ENCODE results near the gene BBS9.

BBS9 gene

GRCh38 chr7:33392148-33392547 lies 262.8 kb downstream of the BBS9 start:
- DNase-seq = peak; percentile 100

- no peak for DNase-seq
Observed at GRCh38 chr7:33393770-33394169, 264.4 kb downstream of the BBS9 start.

GRCh38 chr7:33395340-33395739 lies 266.0 kb downstream of the BBS9 start:
- DNase-seq = peak; percentile 80

DNA sequence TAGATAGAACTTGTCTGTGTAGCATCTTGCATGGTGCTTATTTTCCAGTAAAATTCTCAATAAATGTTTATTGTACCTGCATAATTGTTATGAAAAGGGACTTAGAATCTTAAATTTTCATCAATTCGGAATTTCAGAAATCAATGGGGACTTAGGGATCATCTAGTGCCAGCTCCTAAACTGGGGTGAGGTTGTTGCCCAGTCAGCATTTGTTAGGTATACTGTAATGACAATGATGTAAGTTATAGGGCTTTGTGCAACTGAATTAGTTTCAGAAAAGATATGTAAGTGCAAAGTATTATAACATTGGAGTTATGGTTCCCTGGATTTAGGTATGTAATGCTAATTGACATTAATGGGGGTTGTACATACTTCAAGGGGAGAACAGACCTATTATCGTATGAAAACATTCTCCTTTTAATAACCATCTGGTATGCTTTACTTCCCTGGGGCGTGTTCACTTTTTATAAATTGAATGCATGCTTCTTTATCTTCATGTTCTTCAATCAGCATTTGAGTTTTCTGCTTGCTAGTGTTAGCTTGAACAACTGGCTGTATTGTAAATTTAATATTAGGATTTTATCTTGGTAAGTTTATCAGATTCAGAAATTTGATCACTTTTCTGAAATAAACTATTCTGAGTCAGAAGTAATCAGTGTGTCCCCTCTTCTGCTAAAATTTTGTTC lies 270.3 kb downstream of the BBS9 start:
- DNase-seq = no peak

DNA sequence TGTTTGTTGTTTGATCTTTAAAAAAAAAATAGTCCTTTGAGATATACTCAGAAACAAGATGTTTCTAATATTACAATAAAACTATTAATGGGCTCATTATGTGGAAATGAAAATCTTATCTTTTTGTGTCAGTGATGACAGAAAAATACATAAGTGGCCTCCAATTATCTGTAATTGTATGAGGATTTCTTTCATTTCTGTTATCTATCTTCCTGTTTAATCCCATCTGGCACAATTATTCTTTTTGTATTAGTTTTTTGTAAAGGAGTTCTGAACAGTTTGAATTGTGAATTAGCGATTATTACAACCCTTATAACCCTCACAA lies 270.8 kb downstream of the BBS9 start:
- DNase-seq = no peak

GRCh38 chr7:33410266-33410665 lies 280.9 kb downstream of the BBS9 start:
- DNase-seq = no peak

DNA sequence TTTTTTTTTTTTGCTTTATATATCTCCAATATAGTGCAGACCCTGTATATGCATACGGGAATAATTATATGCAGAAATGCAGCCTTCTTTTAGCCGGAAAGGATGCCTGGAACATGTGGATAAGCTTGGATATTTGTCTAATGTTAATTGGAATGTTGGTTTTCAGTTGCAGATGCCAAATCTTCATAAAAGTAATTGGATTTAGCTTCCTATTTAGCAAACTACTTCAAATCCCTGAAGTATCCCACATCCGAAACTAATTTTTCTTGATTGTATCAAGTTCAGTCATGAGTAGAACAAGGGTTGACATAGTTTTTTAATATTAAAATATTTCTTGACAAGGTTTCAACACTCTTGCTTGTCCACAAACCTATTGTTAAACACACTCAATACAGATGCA lies 281.7 kb downstream of the BBS9 start:
- no peak for DNase-seq

GRCh38 chr7:33412331-33412730 lies 283.0 kb downstream of the BBS9 start:
- no peak for DNase-seq

GRCh38 chr7:33418251-33418701 lies 288.9 kb downstream of the BBS9 start:
- DNase-seq = no peak

GRCh38 chr7:33420311-33420940 lies 291.1 kb downstream of the BBS9 start:
- no peak for DNase-seq

DNA sequence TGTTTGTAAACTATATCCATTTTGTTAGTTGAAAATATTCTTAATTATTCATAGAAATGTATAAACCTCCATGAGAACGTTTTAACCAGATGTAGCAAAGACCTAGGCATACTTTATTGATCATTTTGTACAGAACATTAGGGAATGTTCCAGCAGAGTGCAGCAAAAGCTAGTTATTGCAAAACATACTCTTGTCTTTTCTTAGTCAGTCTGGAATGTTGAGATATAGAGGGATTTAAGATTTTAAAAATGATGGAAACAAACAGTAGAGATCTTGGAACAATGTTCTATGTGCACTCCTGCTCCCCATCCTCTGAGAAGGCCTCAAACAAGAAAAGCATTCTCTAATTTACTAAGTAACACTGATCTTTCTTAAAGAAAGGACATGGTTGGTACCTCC lies 292.1 kb downstream of the BBS9 start:
- DNase-seq = peak; percentile 14

- DNase-seq = no peak
Observed at GRCh38 chr7:33422141-33422540, 292.8 kb downstream of the BBS9 start.

DNA sequence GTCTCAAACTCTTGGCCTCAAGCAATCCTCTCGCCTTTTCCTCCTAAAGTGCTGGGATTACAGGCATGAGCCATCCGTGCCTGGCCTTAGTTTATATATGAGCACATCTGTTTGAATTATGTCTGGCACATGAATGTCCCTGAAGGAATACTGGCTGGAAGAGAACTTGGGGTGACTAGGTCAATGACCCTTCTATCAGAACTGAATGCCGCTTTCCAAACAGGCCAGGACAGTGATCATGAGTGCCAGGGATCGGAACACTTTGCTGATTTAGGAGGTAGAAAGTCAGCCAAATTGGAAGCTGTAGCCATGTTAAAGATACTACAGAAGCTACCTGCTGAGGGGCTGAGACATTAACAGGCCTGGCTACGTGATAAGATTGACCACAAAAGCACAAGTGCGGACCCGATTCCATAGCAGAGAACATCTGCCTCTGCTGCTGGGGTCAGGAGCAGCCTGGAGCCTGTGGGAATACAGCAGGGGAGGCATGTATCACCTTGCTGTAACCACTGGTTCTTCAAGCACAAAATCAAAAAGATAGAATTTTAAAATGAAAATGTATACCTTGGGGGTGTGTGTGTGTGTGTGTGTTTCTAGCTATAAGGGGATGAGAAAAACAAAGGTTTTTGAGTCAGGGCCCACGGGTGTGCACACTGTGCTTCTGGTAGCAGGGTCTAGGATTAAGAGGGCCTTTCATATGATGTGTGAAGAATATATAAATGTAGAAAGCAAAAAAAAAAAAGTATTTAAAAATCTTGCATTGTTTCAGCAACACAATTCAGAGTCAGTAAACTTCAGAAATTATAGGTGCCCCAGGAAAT lies 293.7 kb downstream of the BBS9 start:
- DNase-seq = no peak

- DNase-seq = no peak
Observed at GRCh38 chr7:33423646-33424020, 294.3 kb downstream of the BBS9 start.

- DNase-seq = no peak
Observed at GRCh38 chr7:33425395-33425794, 296.0 kb downstream of the BBS9 start.

- DNase-seq = no peak
Observed at GRCh38 chr7:33425929-33426678, 296.7 kb downstream of the BBS9 start.

GRCh38 chr7:33428415-33428814 lies 299.1 kb downstream of the BBS9 start:
- DNase-seq = no peak

DNA sequence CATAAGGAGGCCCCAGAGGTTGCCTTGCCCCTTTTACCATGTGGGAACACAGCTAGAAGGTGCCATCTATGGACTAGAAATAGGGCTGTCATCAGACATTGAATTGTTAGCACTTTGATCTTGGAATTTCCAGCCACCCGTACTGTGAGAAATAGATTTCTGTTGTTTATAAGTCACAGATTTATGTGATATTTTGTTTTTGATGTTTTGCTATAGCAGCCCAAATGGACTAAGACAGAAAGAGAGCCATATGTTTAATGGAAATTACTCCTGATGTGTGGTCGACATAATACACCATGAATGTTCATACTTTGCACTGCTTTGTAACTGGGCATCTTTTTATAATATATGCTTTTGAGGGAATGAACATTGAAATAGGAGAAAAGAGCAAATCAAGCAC lies 302.2 kb downstream of the BBS9 start:
- no peak for DNase-seq

DNA sequence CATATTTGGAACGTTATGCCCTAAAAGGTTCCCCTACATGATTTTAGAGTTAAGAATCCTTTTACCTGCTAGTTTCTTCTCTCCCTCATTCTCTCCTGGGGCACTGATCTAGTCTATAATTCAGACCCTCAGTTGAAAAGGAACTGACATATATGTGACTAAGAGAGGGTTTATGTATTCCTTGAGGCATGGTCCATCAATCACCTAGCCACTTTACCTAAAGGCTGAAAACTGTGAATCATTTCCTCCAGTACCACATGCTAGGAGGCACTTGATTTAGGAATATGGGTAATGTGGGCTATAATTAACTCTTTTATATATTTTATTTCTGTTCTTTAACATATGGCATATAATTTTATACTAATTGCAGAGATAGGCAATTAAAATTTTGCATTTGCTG lies 303.5 kb downstream of the BBS9 start:
- DNase-seq = no peak

DNA sequence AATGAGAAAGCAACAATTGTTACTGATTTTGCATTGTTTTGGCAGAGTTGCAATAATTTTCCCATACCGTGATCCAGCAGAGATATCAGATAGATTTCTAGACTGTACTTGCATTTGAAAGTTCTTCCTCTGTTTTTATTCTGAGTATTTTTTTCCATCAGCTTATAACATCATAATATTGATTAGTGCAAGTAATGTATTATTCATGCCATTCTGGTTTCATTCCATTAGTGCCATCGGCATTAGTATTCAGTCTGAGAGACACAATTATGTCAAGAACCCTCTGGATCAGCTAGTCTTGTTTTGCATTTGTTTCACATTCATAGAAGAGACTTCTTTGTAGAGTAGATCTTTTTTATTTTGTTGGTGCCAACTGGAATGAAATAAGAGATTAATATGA lies 304.0 kb downstream of the BBS9 start:
- DNase-seq = no peak

- no peak for DNase-seq
Observed at GRCh38 chr7:33444511-33444910, 315.1 kb downstream of the BBS9 start.

GRCh38 chr7:33446551-33446950 lies 317.2 kb downstream of the BBS9 start:
- DNase-seq = peak; percentile 97

DNA sequence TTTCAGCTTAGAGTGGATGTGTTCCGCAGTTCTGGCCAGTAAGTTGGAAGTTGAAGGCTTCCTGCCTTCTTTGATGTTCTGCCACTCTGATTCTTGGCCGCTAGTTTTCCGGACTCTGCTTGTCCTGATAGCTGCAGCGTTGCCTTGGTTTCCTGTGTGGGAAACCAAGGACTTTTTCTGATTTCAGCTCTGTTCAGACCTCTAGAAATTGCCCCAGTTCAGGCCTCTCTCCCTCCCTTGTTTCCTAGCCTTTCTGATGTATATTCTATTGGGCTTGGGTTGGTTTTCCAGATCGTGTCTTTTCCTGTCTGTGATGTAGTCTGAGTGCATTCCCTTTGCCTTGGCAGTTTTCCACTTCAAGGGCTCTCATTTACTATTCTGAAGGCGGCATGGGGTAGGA lies 318.7 kb downstream of the BBS9 start:
- peak; percentile 36 for DNase-seq
